Prostate gland (tissue), 2 donors: ENCODE data around the gene GRN.

ENCODE experiments used
- POLR2A ChIP-seq: fragments of 450-650 bp; IDR thresholded peaks from one replicate; pipeline ENCODE4 v1.6.1; 2016; ENCODE audit warnings: antibody characterized with exemption, mild to moderate bottlenecking
- POLR2AphosphoS5 ChIP-seq: sonication (generic); formaldehyde crosslinking; IDR thresholded peaks from one replicate; pipeline ENCODE4 v1.6.1; 2017; ENCODE audit warnings: antibody characterized with exemption
- TF ChIP-seq, protein P1 (sequence below), 4 experiments: fragments of 200-600 bp in 2 of 4; fragments of 450-650 bp in 2 of 4; sonication (generic) in 2 of 4; IDR thresholded peaks; 1 replicate in 3 of 4; 2 replicates in 1 of 4; pipeline ENCODE4 v1.5.1; 2016 to 2019; ENCODE audit warnings: antibody characterized with exemption in 4 of 4, mild to moderate bottlenecking in 2 of 4, moderate library complexity in 2 of 4

DNA sequence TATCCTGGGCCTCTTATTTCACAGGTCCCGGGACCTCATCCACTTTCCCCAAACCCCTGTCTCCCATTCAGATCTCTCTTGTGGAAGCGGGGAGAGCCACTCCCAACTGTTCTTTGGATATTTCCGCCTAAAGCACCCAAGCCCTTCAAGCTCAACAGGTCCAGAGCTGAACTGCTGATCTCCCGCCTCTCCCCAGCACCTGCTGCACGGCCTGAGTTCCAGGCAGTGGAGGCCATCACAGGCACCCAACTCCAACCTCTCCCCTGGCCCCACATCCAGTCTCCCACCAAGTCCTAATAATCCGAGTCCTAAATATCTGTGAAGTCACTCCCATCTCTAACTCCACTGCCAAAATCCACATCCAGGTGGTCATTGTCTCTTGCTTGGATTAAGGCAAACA is 37.8 kb downstream of the GRN start:
- TF ChIP-seq, protein P1, sequence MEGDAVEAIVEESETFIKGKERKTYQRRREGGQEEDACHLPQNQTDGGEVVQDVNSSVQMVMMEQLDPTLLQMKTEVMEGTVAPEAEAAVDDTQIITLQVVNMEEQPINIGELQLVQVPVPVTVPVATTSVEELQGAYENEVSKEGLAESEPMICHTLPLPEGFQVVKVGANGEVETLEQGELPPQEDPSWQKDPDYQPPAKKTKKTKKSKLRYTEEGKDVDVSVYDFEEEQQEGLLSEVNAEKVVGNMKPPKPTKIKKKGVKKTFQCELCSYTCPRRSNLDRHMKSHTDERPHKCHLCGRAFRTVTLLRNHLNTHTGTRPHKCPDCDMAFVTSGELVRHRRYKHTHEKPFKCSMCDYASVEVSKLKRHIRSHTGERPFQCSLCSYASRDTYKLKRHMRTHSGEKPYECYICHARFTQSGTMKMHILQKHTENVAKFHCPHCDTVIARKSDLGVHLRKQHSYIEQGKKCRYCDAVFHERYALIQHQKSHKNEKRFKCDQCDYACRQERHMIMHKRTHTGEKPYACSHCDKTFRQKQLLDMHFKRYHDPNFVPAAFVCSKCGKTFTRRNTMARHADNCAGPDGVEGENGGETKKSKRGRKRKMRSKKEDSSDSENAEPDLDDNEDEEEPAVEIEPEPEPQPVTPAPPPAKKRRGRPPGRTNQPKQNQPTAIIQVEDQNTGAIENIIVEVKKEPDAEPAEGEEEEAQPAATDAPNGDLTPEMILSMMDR (IDR thresholded peaks at IDR 0.05) = no peak
- TF ChIP-seq POLR2A (no peak), POLR2AphosphoS5 (no peak)
